WTC11 (cell line): ENCODE data around the gene PHLPP1. TPM values are rescaled to one million over a fixed set of nuclear protein-coding genes. Genes with fewer than 3 reads are reported as not detected.

Experiments used
- ATAC-seq: fragments of 200-7000 bp; cut with Tn5 transposase; 2 replicates; pipeline ENCODE4 v1.10.0; 2021; ENCODE audit warnings: mild to moderate bottlenecking, moderate library complexity
- CTCF ChIA-PET: fragments of 300-600 bp; sonication (Branson Sonifier 250); formaldehyde crosslinking; loops from one replicate; lab custom pipeline; 2021; ENCODE audit warnings: antibody characterized with exemption; lab: Charles Lee
- POLR2A ChIA-PET: fragments of 350-600 bp; sonication (Branson Sonifier 250); formaldehyde crosslinking; loops from one replicate; lab custom pipeline; 2021; ENCODE audit warnings: antibody characterized with exemption; lab: Charles Lee
- DNase-seq: peaks from one replicate; pipeline ENCODE4 v3.0.0; 2021; ENCODE audit warnings: low spot score
- H3K27ac Mint-ChIP-seq: 2 replicates; pipeline ENCODE4 v1.8.0; 2021; ENCODE audit warnings: mixed read lengths
- H3K27me3 Mint-ChIP-seq: 2 replicates; pipeline ENCODE4 v1.8.0; 2021; ENCODE audit warnings: low read depth, mild to moderate bottlenecking, moderate library complexity, mixed read lengths
- H3K36me3 Mint-ChIP-seq: 2 replicates; pipeline ENCODE4 v1.8.0; 2021; ENCODE audit warnings: mixed read lengths
- H3K4me1 Mint-ChIP-seq: 2 replicates; pipeline ENCODE4 v1.8.0; 2022; ENCODE audit warnings: mixed read lengths
- H3K4me3 Mint-ChIP-seq: 2 replicates; pipeline ENCODE4 v1.8.0; 2021; ENCODE audit warnings: mild to moderate bottlenecking, moderate library complexity, mixed read lengths
- H3K9me3 Mint-ChIP-seq: 2 replicates; pipeline ENCODE4 v1.8.0; 2021; ENCODE audit warnings: mixed read lengths
- ELF4 ChIP-seq: sonication (generic); formaldehyde crosslinking; IDR thresholded peaks from 2 replicates; pipeline ENCODE4 v1.8.1; 2022; ENCODE audit warnings: low read depth, mild to moderate bottlenecking, moderate library complexity, missing genetic modification reagents
- FOXK1 ChIP-seq: sonication (generic); formaldehyde crosslinking; IDR thresholded peaks from 2 replicates; pipeline ENCODE4 v1.8.0; 2022; ENCODE audit warnings: mild to moderate bottlenecking, moderate library complexity, missing genetic modification reagents
- FOXP1 ChIP-seq: sonication (generic); formaldehyde crosslinking; IDR thresholded peaks from 2 replicates; pipeline ENCODE4 v1.8.0; 2022; ENCODE audit warnings: missing genetic modification reagents, mild to moderate bottlenecking, moderate library complexity, borderline replicate concordance
- HMGA2 ChIP-seq: fragments of 250-450 bp; sonication (Bioruptor Pico); IDR thresholded peaks from 2 replicates; pipeline ENCODE4 v1.4.0; 2021; ENCODE audit warnings: mild to moderate bottlenecking, moderate library complexity
- MXD4 ChIP-seq: fragments of 250-450 bp; sonication (Bioruptor Pico); IDR thresholded peaks from 2 replicates; pipeline ENCODE4 v1.8.0; 2021; ENCODE audit warnings: mild to moderate bottlenecking, moderate library complexity, borderline replicate concordance
- NR2C2 ChIP-seq: sonication (generic); formaldehyde crosslinking; IDR thresholded peaks from 2 replicates; pipeline ENCODE4 v1.8.0; 2022; ENCODE audit warnings: mild to moderate bottlenecking, missing genetic modification reagents
- NR3C1 ChIP-seq: sonication (generic); formaldehyde crosslinking; conservative IDR thresholded peaks from 2 replicates; pipeline ENCODE4 v1.8.1; 2023; ENCODE audit warnings: low read depth, mild to moderate bottlenecking, missing genetic modification reagents
- PRRX2 ChIP-seq: fragments of 250-450 bp; sonication (Bioruptor Pico); IDR thresholded peaks from 2 replicates; pipeline ENCODE4 v1.8.0; 2021; ENCODE audit warnings: mild to moderate bottlenecking
- TEAD1 ChIP-seq: sonication (generic); formaldehyde crosslinking; IDR thresholded peaks from 2 replicates; pipeline ENCODE4 v1.8.0; 2022; ENCODE audit warnings: mild to moderate bottlenecking, missing genetic modification reagents
- TP53 ChIP-seq: sonication (generic); formaldehyde crosslinking; IDR thresholded peaks from 2 replicates; pipeline ENCODE4 v1.8.1; 2023; ENCODE audit warnings: mild to moderate bottlenecking, missing genetic modification reagents
- ZBTB21 ChIP-seq: sonication (generic); formaldehyde crosslinking; IDR thresholded peaks from 2 replicates; pipeline ENCODE4 v1.8.1; 2023; ENCODE audit warnings: mild to moderate bottlenecking, missing genetic modification reagents, borderline replicate concordance
- ZNF121 ChIP-seq: sonication (generic); formaldehyde crosslinking; IDR thresholded peaks from 2 replicates; pipeline ENCODE4 v1.8.0; 2023; ENCODE audit warnings: missing genetic modification reagents
- ZNF138 ChIP-seq: sonication (generic); formaldehyde crosslinking; conservative IDR thresholded peaks from 2 replicates; pipeline ENCODE4 v1.8.1; 2022; ENCODE audit warnings: mild to moderate bottlenecking, moderate library complexity, missing genetic modification reagents
- ZNF219 ChIP-seq: sonication (generic); formaldehyde crosslinking; IDR thresholded peaks from 2 replicates; pipeline ENCODE4 v1.8.0; 2023; ENCODE audit warnings: missing genetic modification reagents, mild to moderate bottlenecking, borderline replicate concordance
- ZNF416 ChIP-seq: fragments of 250-450 bp; sonication (Bioruptor Pico); IDR thresholded peaks from 2 replicates; pipeline ENCODE4 v1.9.0; 2021; ENCODE audit warnings: mild to moderate bottlenecking, inconsistent platforms
- ZNF423 ChIP-seq: fragments of 250-450 bp; sonication (Bioruptor Pico); IDR thresholded peaks from 2 replicates; pipeline ENCODE4 v2.1.2; 2022; ENCODE audit warnings: mild to moderate bottlenecking, moderate library complexity
- ZNF671 ChIP-seq: fragments of 250-450 bp; sonication (Bioruptor Pico); IDR thresholded peaks from 2 replicates; pipeline ENCODE4 v1.8.0; 2021; ENCODE audit warnings: mild to moderate bottlenecking
- total RNA-seq: library from RNA; stranded (reverse); gene quantifications from 3 replicates; pipeline ENCODE4 v1.2.3, GENCODE V29; 2021
- TF ChIP-seq, protein P1 (sequence below): sonication (generic); formaldehyde crosslinking; IDR thresholded peaks from 2 replicates; pipeline ENCODE4 v1.8.1; 2023; ENCODE audit warnings: mild to moderate bottlenecking, missing genetic modification reagents, borderline replicate concordance
- TF ChIP-seq, protein P2 (sequence below): sonication (generic); formaldehyde crosslinking; IDR thresholded peaks from 2 replicates; pipeline ENCODE4 v1.8.1; 2023; ENCODE audit warnings: mild to moderate bottlenecking, missing genetic modification reagents, moderate library complexity
- TF ChIP-seq, protein P3 (sequence below): sonication (generic); formaldehyde crosslinking; IDR thresholded peaks from 2 replicates; pipeline ENCODE4 v1.8.0; 2022; ENCODE audit warnings: mild to moderate bottlenecking, missing genetic modification reagents
- TF ChIP-seq, protein P4 (sequence below): sonication (generic); formaldehyde crosslinking; IDR thresholded peaks from 2 replicates; pipeline ENCODE4 v1.8.0; 2022; ENCODE audit warnings: mild to moderate bottlenecking, missing genetic modification reagents
- TF ChIP-seq, protein P5 (sequence below): sonication (generic); formaldehyde crosslinking; IDR thresholded peaks from 2 replicates; pipeline ENCODE4 v1.8.1; 2022; ENCODE audit warnings: missing genetic modification reagents, borderline replicate concordance

The PHLPP1 gene
- total RNA-seq, 1 experiment from 2014 or later: 52.0 TPM

DNA sequence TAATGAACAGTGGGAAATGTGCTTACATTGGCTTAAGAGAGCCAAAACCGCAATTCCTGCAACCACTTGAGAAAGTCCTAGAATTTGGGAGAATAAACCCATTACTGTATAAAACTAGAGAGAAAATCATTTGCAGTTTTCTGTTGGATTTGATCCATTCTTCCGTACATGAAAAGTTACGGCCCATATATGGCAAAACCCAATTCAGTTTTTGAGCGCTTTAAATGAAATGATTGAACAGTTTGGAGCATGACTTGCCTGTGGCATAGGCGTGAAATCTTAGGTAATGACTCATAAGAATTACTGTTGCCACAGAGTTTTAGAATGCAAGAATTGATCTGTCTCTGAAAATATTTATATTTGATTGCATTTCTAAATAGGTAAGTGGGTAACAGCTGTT is 52.0 kb downstream of the PHLPP1 start (continued):
- TF ChIP-seq, protein P1, sequence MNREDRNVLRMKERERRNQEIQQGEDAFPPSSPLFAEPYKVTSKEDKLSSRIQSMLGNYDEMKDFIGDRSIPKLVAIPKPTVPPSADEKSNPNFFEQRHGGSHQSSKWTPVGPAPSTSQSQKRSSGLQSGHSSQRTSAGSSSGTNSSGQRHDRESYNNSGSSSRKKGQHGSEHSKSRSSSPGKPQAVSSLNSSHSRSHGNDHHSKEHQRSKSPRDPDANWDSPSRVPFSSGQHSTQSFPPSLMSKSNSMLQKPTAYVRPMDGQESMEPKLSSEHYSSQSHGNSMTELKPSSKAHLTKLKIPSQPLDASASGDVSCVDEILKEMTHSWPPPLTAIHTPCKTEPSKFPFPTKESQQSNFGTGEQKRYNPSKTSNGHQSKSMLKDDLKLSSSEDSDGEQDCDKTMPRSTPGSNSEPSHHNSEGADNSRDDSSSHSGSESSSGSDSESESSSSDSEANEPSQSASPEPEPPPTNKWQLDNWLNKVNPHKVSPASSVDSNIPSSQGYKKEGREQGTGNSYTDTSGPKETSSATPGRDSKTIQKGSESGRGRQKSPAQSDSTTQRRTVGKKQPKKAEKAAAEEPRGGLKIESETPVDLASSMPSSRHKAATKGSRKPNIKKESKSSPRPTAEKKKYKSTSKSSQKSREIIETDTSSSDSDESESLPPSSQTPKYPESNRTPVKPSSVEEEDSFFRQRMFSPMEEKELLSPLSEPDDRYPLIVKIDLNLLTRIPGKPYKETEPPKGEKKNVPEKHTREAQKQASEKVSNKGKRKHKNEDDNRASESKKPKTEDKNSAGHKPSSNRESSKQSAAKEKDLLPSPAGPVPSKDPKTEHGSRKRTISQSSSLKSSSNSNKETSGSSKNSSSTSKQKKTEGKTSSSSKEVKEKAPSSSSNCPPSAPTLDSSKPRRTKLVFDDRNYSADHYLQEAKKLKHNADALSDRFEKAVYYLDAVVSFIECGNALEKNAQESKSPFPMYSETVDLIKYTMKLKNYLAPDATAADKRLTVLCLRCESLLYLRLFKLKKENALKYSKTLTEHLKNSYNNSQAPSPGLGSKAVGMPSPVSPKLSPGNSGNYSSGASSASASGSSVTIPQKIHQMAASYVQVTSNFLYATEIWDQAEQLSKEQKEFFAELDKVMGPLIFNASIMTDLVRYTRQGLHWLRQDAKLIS (CRISPR knock-in tag): no peak
- no peak for TF ChIP-seq FOXK1 (CRISPR knock-in tag)
- TF ChIP-seq, all 79 proteins: peak for 0

DNA sequence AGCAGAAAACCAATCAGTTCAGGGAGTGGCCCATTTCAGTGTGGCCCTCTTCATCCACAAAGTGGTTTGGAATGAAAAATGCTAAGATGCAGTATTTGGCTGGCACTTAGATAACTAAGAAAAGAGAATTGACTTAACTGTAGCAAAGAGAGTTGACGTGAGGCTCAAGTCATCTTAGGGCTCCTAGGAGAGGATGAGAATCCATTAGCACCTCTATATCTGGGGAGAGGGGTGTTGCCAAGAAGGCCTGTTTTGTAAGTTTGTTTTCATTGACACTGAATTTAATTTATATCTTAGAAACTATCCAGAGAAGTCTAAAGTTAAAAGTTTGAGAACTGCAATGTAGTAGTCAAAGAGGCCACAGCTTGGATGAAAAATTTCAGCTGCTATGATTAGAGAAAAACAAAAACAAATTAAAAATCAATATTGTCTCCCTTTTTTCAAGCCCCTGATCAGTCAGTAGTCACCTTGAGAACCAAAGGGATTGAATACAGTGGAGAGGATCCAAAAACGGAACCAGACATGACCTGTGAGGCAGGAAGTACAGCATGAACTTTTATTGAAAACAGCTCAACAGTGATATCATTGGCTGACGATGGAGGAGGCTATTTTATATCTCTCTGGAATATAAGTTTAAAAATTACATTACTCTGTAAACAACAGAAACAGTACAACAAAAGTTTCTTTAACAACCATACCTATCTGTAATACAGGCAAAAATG is 52.7 kb downstream of the PHLPP1 start:
- POLR2A ChIA-PET: interaction anchor here (0.6 kb wide), 1 partner anchor 197 kb away, joined by 15 read pairs; no protein-coding TSS in a partner anchor
- TF ChIP-seq ZBTB21 (CRISPR knock-in tag): no peak
- TF ChIP-seq ZNF671 (CRISPR knock-in tag): no peak
- no peak for TF ChIP-seq ZNF138 (CRISPR knock-in tag)
- TF ChIP-seq, protein P2, sequence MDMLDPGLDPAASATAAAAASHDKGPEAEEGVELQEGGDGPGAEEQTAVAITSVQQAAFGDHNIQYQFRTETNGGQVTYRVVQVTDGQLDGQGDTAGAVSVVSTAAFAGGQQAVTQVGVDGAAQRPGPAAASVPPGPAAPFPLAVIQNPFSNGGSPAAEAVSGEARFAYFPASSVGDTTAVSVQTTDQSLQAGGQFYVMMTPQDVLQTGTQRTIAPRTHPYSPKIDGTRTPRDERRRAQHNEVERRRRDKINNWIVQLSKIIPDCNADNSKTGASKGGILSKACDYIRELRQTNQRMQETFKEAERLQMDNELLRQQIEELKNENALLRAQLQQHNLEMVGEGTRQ (CRISPR knock-in tag): no peak
- no peak for TF ChIP-seq HMGA2 (CRISPR knock-in tag)
- CTCF ChIA-PET: interaction anchor here (1.0 kb wide), 1 partner anchor 53 kb away, joined by 7 read pairs; no protein-coding TSS in a partner anchor
- Mint-ChIP-seq H3K4me1 (peaks cover 68% of the 10 kb centered on the region), H3K27ac (peak overlapping the region; percentile 85), H3K27me3 (no peaks in the 10 kb centered on the region), H3K9me3 (peaks cover 3% of the 10 kb centered on the region; the same call in 1 of the 2 replicates), H3K4me3 (no peak overlapping the region), H3K36me3 (peaks cover 8% of the 10 kb centered on the region)
- no peak for DNase-seq
- ATAC-seq: no peak

DNA sequence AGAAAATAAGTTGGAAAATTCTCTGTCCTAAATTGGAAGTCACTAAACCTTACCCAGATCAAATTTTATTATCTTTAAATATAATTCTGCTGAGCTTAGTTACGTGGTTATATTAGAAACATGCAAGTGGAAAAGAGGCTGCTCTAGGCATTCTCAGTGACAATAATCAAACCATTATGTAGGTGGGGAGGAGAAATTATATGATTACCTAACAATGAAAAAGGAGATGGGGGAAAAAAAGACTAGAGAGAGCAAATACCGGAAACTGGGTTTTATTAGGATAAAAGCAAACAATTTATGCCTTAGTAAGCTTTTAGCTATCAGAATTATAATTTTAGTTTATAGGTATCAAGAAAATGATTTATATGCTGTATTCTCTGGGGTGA is 53.2 kb downstream of the PHLPP1 start:
- TF ChIP-seq PRRX2 (CRISPR knock-in tag) (no peak), NR2C2 (CRISPR knock-in tag) (no peak), MXD4 (CRISPR knock-in tag) (no peak), TEAD1 (no peak), HMGA2 (CRISPR knock-in tag) (no peak)
- H3K4me1 Mint-ChIP-seq: peaks cover 68% of the 10 kb centered on the region
- H3K27ac Mint-ChIP-seq: peak overlapping the region; percentile 85; the same call in 1 of the 2 replicates
- CTCF ChIA-PET: interaction anchor here (1.0 kb wide), 1 partner anchor 54 kb away, joined by 7 read pairs; no protein-coding TSS in a partner anchor
- DNase-seq (no peak), ATAC-seq (no peak)
- H3K36me3 Mint-ChIP-seq: peaks cover 8% of the 10 kb centered on the region
- POLR2A ChIA-PET: interaction anchor here (0.6 kb wide), 1 partner anchor 196 kb away, joined by 15 read pairs; no protein-coding TSS in a partner anchor
- H3K27me3 Mint-ChIP-seq: no peaks in the 10 kb centered on the region
- no peak overlapping the region for H3K4me3 Mint-ChIP-seq
- H3K9me3 Mint-ChIP-seq: peaks cover 7% of the 10 kb centered on the region; the same call in 1 of the 2 replicates

DNA sequence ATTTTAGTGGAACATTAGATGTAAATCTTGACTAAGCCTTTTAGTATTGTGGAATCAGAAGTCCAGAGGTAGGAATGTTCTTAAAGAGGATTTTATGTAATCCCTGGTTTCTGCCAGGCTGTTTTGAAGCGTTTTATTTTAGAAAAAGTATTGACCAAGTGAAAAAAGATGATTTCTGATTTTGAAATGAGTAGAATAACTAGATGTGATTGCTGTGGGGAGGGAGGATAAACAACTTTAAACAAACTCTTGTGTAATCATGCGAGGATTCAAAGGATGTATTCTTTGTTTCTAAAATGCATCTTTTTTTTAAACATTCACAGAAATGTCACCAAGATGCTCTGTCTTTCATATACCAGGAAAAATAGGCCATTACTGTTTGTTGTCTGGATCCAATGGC is 53.9 kb downstream of the PHLPP1 start:
- ChIA-PET POLR2A (no interaction called here), CTCF (no interaction called here)
- Mint-ChIP-seq H3K9me3 (peaks cover 8% of the 10 kb centered on the region; the same call in 1 of the 2 replicates), H3K4me3 (no peak overlapping the region), H3K4me1 (peaks cover 69% of the 10 kb centered on the region), H3K27me3 (no peaks in the 10 kb centered on the region), H3K27ac (peak overlapping the region; percentile 43; the same call in 1 of the 2 replicates), H3K36me3 (peaks cover 11% of the 10 kb centered on the region)
- ATAC-seq: no peak
- no peak for DNase-seq
- TF ChIP-seq ELF4 (CRISPR knock-in tag) (no peak), FOXP1 (no peak), ZNF416 (CRISPR knock-in tag) (no peak), ZNF219 (CRISPR knock-in tag) (no peak), TP53 (no peak), NR3C1 (no peak), ZNF423 (CRISPR knock-in tag) (no peak), ZNF121 (CRISPR knock-in tag) (no peak)
- TF ChIP-seq, protein P3, sequence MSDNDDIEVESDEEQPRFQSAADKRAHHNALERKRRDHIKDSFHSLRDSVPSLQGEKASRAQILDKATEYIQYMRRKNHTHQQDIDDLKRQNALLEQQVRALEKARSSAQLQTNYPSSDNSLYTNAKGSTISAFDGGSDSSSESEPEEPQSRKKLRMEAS (CRISPR knock-in tag): no peak
- TF ChIP-seq, protein P4, sequence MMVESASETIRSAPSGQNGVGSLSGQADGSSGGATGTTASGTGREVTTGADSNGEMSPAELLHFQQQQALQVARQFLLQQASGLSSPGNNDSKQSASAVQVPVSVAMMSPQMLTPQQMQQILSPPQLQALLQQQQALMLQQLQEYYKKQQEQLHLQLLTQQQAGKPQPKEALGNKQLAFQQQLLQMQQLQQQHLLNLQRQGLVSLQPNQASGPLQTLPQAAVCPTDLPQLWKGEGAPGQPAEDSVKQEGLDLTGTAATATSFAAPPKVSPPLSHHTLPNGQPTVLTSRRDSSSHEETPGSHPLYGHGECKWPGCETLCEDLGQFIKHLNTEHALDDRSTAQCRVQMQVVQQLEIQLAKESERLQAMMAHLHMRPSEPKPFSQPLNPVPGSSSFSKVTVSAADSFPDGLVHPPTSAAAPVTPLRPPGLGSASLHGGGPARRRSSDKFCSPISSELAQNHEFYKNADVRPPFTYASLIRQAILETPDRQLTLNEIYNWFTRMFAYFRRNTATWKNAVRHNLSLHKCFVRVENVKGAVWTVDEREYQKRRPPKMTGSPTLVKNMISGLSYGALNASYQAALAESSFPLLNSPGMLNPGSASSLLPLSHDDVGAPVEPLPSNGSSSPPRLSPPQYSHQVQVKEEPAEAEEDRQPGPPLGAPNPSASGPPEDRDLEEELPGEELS (CRISPR knock-in tag): no peak
- TF ChIP-seq, protein P5, sequence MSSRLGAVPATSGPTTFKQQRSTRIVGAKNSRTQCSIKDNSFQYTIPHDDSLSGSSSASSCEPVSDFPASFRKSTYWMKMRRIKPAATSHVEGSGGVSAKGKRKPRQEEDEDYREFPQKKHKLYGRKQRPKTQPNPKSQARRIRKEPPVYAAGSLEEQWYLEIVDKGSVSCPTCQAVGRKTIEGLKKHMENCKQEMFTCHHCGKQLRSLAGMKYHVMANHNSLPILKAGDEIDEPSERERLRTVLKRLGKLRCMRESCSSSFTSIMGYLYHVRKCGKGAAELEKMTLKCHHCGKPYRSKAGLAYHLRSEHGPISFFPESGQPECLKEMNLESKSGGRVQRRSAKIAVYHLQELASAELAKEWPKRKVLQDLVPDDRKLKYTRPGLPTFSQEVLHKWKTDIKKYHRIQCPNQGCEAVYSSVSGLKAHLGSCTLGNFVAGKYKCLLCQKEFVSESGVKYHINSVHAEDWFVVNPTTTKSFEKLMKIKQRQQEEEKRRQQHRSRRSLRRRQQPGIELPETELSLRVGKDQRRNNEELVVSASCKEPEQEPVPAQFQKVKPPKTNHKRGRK (CRISPR knock-in tag): no peak
